ENCODE data around the gene TFB2M.

TFB2M gene

DNA sequence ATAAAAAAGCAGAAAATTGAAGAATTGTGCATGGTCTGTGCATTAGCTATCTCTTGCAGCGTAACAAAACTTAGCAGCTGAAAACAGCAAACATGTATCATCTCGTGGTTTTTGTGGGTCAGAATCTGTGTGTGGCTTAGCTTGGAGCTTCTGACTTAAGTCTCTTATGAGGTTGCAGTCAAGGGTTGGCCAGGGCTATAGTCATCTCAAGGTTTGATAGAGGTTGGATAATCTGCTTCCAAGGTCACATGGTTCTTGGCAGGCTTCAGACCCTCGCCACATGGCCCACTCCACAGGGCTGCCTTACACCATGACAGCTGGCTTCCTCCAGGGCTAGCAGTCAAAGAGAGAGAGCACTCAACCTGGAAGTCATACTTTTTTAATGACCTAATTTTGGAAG lies 36.1 kb upstream of the TFB2M start:
- H3K4me3 ChIP-seq (ENCODE audit: low read depth, low read length) = no peak overlapping the region
- in situ Hi-C loops (cut with HindIII; ENCODE audit: low sequenced_read_pairs) = no loop called here
- peak; percentile 30 for DNase-seq (ENCODE audit: low read depth, low spot score)
- no peak for TF ChIP-seq CTCF (IDR thresholded peaks at IDR 0.05; ENCODE audit: low read depth, low read length)

DNA sequence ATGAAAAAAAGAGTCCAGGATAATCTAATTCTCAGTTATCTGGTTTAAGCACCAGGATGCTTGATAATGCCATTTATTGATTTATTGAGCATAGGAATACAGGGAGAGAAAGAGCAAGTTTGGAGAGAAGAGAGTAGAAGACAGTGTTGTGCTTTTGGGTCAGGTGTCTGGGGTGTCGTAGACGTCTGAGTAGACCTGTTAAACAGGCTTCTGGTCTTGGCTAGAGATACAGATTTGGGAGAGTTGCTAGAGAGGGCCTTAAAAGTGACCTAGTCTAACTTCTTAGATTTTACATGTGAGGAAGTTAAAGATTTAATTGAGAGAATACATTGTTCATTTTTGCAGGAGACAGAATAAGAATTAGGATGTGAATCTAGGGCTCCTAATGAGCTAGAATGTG lies 34.5 kb upstream of the TFB2M start:
- no peak for DNase-seq (ENCODE audit: low read depth, low spot score)
- no peak for TF ChIP-seq CTCF (IDR thresholded peaks at IDR 0.05; ENCODE audit: low read depth, low read length)
- in situ Hi-C loops (cut with HindIII; ENCODE audit: low sequenced_read_pairs) = no loop called here
- no peak overlapping the region for H3K4me3 ChIP-seq (ENCODE audit: low read depth, low read length)

GRCh38 chr1:246599315-246599714 lies 33.3 kb upstream of the TFB2M start:
- no peak for DNase-seq (ENCODE audit: low read depth, low spot score)
- no peak for TF ChIP-seq CTCF (IDR thresholded peaks at IDR 0.05; ENCODE audit: low read depth, low read length)
- in situ Hi-C loops (cut with HindIII; ENCODE audit: low sequenced_read_pairs) = no loop called here
- no peak overlapping the region for H3K4me3 ChIP-seq (ENCODE audit: low read depth, low read length)

- DNase-seq (ENCODE audit: low read depth, low spot score) = no peak
- no peak overlapping the region for H3K4me3 ChIP-seq (ENCODE audit: low read depth, low read length)
- no peak for TF ChIP-seq CTCF (IDR thresholded peaks at IDR 0.05; ENCODE audit: low read depth, low read length)
- in situ Hi-C loops (cut with HindIII; ENCODE audit: low sequenced_read_pairs) = no loop called here
These were observed 31.9 kb upstream of the TFB2M start for GRCh38 chr1:246597971-246598370.

- no peak for TF ChIP-seq CTCF (IDR thresholded peaks at IDR 0.05; ENCODE audit: low read depth, low read length)
- in situ Hi-C loops (cut with HindIII; ENCODE audit: low sequenced_read_pairs) = no loop called here
- peak; percentile 85 for DNase-seq (ENCODE audit: low read depth, low spot score)
- H3K4me3 ChIP-seq (ENCODE audit: low read depth, low read length) = no peak overlapping the region
These were observed 31.3 kb upstream of the TFB2M start for GRCh38 chr1:246597340-246597739.

- no peak for TF ChIP-seq CTCF (IDR thresholded peaks at IDR 0.05; ENCODE audit: low read depth, low read length)
- no peak overlapping the region for H3K4me3 ChIP-seq (ENCODE audit: low read depth, low read length)
- in situ Hi-C loops (cut with HindIII; ENCODE audit: low sequenced_read_pairs) = no loop called here
- DNase-seq (ENCODE audit: low read depth, low spot score) = no peak
These were observed 29.1 kb upstream of the TFB2M start for GRCh38 chr1:246595146-246595545.

GRCh38 chr1:246592695-246593094 lies 26.6 kb upstream of the TFB2M start:
- H3K4me3 ChIP-seq (ENCODE audit: low read depth, low read length) = no peak overlapping the region
- in situ Hi-C loops (cut with HindIII; ENCODE audit: low sequenced_read_pairs) = no loop called here
- TF ChIP-seq CTCF (IDR thresholded peaks at IDR 0.05; ENCODE audit: low read depth, low read length) = no peak
- DNase-seq (ENCODE audit: low read depth, low spot score) = peak; percentile 94

Measured in astrocyte of the spinal cord (primary cell).